HUDEP-2 (cell line): ENCODE data around the gene SURF6.
A peak's percentile ranks its signal among the peaks of the same experiment; 100 is the strongest.
"Not testable (repeated sequence)": the region's sequence is repeated elsewhere in the genome, so short reads cannot be mapped to it uniquely, and the experiment has no call there.

ENCODE experiments used
- DNase-seq, 76 experiments: peaks; one replicate each; lab custom pipeline; 2025; ENCODE audit not compliant: unreplicated experiment in 76 of 76; lab: John Stamatoyannopoulos, UW

SURF6 gene

GRCh38 chr9:133329306-133330156 lies 6.5 kb downstream of the SURF6 start:
- peak in 26 of 76 experiments; percentile 7 to 56 (median 22) for DNase-seq

GRCh38 chr9:133327834-133328484 lies 8.0 kb downstream of the SURF6 start:
- DNase-seq, result no peak

GRCh38 chr9:133327021-133327420 lies 9.0 kb downstream of the SURF6 start:
- DNase-seq, result not testable (repeated sequence)

DNA sequence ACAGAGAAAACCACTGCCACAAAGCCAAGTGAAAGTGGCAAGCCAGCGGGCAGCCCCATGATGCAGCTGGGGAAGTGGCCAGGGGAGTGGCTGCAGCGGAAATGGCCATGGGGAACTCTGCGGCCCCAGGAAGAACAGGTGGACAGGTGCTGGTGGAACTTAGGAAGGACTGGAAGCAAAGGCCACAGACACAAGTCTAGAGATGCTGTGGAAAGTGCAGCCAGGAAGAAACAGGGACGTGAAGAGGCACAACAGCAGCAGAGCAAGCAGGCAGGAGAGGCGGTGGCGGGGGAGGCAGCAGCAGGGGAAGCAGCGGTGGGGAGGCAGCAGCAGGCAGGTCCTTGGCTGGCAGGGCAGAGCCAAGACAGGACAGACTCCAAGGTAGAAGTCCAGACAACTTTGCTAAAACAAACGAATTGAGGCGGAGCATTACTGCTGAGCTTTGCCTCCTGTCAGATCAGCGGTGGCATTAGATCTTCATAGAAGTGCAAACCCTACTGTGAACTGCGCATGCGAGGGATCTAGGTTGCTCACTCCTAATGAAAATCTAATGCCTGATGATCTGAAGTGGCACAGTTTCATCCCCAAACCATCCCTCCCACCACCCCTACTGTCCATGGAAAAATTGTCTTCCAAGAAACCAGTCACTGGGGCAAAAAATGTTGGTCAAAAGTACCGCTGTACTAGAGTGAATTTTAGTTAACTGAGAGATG lies 11.8 kb downstream of the SURF6 start:
- no peak for DNase-seq

GRCh38 chr9:133323211-133323610 lies 12.8 kb downstream of the SURF6 start:
- DNase-seq, result no peak

GRCh38 chr9:133322701-133323100 lies 13.3 kb downstream of the SURF6 start:
- DNase-seq, result no peak

GRCh38 chr9:133321411-133321935 lies 14.5 kb downstream of the SURF6 start:
- DNase-seq, result no peak

DNA sequence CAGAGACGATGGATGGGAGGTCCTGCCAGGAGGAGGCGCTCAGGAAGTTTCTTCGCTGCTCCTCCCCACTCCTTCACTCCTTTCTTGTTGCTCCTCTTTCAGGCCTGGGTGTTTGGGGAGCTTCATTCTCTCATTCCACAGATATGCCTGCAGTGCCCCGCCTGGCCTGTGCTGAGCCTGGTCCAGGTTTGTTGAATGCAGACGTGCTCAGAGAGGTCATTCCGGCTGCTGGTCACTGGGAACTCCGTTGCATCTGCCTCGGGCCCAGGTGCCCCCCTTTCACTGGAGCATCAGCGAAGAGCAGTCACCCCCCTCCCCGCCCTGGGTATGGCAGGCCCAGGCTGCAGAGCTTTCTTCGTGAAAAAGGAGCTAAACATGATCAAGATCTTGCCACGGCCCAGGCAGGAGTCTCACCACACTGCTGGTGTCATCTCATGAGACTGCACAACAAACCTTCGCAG lies 15.5 kb downstream of the SURF6 start:
- DNase-seq, result no peak

DNA sequence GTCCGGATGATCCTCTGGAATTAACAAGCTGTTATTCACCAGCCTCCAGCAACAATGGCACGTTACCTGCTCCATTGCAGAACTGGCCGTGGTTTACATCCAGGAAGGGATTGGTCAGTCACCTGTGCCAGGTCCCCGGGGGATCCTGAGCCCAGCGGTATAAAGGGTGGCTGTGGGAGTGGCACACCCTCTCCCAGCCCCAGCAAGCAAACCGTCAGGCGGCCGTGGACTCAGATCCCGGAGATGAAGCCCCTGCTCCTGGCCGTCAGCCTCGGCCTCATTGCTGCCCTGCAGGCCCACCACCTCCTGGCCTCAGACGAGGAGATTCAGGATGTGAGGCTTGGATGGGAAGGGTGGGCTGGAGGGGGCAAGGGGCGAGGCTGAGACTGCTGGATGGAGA lies 18.4 kb downstream of the SURF6 start:
- DNase-seq, result not testable (repeated sequence)

- DNase-seq, result no peak
Observed at GRCh38 chr9:133315997-133316396, 20.0 kb downstream of the SURF6 start.

- no peak for DNase-seq
Observed at GRCh38 chr9:133309608-133310007, 26.4 kb downstream of the SURF6 start.

GRCh38 chr9:133307301-133307700 lies 28.7 kb downstream of the SURF6 start:
- no peak for DNase-seq

DNA sequence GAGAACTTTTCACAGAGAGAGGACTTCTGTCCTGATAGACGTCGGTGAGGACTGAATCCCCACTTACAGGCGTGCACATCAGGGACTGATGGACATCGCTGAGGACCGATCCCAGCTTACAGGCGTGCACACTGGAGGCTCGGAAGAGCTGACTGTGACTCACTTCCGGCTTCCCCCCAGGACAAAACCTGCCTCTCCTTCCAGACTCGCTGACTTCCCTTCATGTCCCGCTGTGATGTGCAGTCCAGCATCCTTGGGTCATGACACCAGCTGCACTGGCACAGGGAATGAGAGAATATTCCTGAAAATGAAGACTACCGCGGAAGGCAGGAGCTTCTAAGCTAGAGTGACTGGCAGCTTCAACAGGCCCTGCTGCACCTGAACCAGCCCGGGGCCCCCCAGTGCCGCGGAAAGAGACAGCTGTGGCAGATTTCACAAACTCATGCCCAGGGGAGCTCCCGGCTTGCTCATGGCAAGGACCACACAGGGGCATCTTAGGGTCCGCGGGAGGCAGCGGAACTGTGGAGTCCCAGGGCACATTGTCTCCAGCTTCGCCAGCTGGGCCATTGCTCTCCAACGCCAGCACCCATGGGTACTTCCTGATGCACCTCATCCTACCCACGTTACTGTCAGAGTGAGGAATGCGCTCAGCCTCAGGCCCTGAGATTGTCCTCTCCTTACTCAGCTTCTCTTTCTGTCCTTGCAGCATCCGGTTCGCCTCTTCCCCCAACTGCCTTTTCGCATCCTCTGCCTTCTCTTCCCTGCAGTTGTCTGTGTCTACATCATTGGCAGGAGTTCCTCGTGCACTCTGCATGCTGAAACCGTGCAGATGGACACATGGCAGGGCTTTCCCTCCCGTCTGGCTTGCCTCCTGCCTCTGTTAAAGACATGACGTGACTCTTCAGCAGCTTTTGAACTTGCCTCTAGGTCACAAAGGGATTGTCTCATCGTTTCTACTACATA lies 29.5 kb downstream of the SURF6 start:
- DNase-seq, result no peak

GRCh38 chr9:133305731-133306130 lies 30.3 kb downstream of the SURF6 start:
- no peak for DNase-seq

DNA sequence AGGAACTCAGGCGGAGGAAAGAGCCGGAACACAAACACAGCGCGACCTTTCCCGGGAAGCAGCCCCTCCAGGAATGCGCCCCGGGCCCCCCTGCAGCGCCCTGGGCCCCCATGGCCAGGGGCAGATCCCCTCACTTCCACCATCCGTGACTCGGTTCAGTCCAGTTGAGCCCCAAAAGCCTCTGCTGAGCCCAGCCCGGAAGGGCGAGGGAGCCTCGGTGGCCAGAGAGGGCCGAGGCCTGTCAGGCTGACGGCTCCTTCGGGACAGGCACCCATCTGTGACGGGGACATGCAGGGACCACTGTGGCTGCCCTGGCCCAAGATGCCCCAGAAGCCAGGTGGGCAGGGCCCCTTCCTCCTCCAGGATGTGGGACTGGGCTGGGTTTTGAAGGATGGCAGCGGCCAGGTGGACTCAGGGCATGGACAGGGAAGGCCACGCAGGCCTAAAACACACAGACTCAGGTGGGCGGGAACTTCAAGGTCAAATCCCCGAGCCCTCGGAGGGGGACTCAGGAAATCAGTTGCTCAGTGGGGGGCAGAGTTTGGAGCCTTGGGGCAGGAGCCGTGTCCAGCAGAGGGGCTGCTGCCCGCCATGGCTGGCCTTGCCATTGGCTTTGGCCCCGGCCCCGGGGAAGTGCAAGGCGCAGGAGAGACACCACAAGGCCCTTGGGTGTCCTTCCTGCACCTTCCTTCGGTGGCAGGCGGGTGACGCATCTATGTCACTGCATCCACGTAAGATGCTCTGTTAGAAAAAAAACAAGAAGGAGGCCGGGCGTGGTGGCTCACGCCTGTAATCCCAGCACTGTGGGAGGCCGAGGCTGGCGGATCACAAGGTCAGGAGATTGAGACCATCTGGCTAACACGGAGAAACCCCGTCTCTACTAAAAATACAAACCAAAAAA lies 31.3 kb downstream of the SURF6 start:
- DNase-seq, result no peak

DNA sequence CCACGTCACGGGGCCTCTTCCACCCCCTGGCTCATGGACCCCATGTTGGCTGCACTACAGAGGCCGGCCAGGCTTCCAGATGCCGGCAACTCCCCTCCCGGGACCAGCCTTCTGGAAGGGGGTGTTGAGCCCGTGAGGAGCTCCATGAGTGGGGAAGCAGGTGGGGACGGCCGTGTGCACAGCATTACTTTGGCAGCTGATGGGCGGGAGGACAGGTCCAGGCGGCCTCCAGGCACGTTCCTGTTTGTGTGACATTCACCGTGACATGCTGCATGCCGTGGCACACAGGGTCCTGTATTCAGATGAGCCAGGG lies 31.9 kb downstream of the SURF6 start:
- no peak for DNase-seq

DNA sequence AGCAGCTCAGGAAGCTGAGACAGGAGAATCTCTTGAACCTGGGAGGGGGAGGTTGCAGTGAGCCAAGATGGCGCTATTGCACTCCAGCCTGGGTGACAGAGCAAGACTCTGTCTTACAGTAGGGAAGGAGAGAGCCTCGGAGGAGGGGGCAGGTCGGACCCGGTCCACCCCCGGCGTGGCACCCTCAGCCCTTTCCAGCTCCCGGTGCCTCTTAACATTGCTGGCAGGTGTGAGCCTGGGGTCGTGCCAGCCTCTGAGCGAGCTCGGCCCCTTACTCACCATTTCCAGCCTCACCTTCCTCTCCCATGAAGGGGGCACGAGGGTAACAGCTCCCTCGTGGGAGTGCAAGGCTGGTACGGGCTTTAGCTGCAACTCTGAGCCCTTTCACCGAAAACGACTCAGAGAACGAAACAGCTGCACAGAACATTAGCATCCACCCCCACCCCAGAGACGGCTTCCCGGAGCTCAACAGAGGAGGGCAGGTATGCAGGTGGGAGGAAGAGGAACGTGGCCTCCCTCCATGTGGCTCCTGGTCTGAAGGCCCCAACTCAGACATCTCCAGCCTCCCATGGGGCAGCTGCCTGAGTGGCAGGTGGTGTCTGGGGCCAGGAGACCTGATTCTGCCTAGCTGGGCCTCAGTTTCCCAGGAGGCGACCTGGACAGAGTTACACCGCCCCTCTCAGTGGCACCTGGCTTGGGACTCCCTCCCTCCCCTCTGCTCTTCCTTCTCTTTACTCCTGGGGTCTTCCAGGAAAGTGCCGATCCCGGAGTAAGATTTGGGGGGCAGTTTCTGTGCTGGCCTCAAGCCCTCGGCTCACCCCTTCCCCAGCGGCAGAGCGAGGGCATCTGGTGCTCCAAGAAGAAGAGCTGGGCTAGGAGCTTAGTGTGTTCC lies 32.5 kb downstream of the SURF6 start:
- DNase-seq, result no peak
